A549 (cell line): ENCODE measurements around the gene PINK1. TPM values are rescaled to one million over a fixed set of nuclear protein-coding genes. Genes with fewer than 3 reads are reported as not detected.

ENCODE experiments used
- ATAC-seq, 2 experiments: fragments of 200-7000 bp in 1 of 2; fragments of >200 bp in 1 of 2; cut with Nextera tagmentation in 1 of 2; cut with Tn5 transposase in 1 of 2; 3 replicates each; pipeline versions ENCODE4 v1.8.0 to v1.9.1; 2018 to 2020; ENCODE audit warnings: mild to moderate bottlenecking in 1 of 2, moderate library complexity in 1 of 2
- CTCF ChIA-PET: fragments of 300-600 bp; sonication (Branson Sonifier 250); formaldehyde crosslinking; extraction: SDS; loops from one replicate; lab custom pipeline; 2021; ENCODE audit warnings: antibody characterized with exemption, inconsistent platforms; lab: Yijun Ruan, JAX
- POLR2A ChIA-PET: fragments of 350-600 bp; formaldehyde crosslinking; extraction: SDS; loops from one replicate; lab custom pipeline; 2021; ENCODE audit warnings: antibody characterized with exemption, inconsistent platforms; lab: Yijun Ruan, JAX
- DNase-seq, 2 experiments: peaks; one replicate each; pipeline versions ENCODE4 v3.0.0 to v3.0.0-alpha.2; 2011 to 2016; ENCODE audit warnings: low read depth in 1 of 2, low spot score in 1 of 2
- FAIRE-seq: peaks from 2 replicates; lab custom pipeline; 2011; peaks lifted over from hg19 to GRCh38; lab: Jason Lieb, UNC
- H3K27ac ChIP-seq, 2 experiments: fragments of >200 bp; sonication (Bioruptor Twin); formaldehyde crosslinking; 3 replicates each; pipeline ENCODE4 v1.5.1; 2016 to 2017
- H3K4me1 ChIP-seq: fragments of >200 bp; sonication (Bioruptor Twin); formaldehyde crosslinking; 3 replicates; pipeline ENCODE4 v1.6.1; 2016
- H3K4me2 ChIP-seq: fragments of >200 bp; sonication (Bioruptor Twin); formaldehyde crosslinking; 3 replicates; pipeline ENCODE4 v1.6.1; 2016
- H3K4me3 ChIP-seq: fragments of >200 bp; sonication (Bioruptor Twin); formaldehyde crosslinking; 3 replicates; pipeline ENCODE4 v1.5.1; 2016
- H3K9me3 ChIP-seq: fragments of >200 bp; sonication (Bioruptor Twin); formaldehyde crosslinking; 3 replicates; pipeline ENCODE4 v1.6.1; 2016
- BCL3 ChIP-seq: fragments of >200 bp; sonication (Bioruptor Twin); formaldehyde crosslinking; IDR thresholded peaks from 3 replicates; pipeline ENCODE4 v1.6.1; 2016
- BHLHE40 ChIP-seq: IDR thresholded peaks from 2 replicates; pipeline ENCODE4 v1.6.1; 2012; ENCODE audit warnings: low read depth, low read length, inconsistent platforms
- CEBPB ChIP-seq, 2 experiments: fragments of >200 bp in 1 of 2; sonication (Bioruptor Twin) in 1 of 2; formaldehyde crosslinking in 1 of 2; IDR thresholded peaks; 2 replicates each; pipeline ENCODE4 v1.6.1; 2012 to 2016
- FOXS1 ChIP-seq: fragments of 250-450 bp; sonication (Bioruptor Pico); IDR thresholded peaks from 2 replicates; pipeline ENCODE4 v1.5.0; 2020; ENCODE audit warnings: mild to moderate bottlenecking, moderate library complexity
- HMGXB4 ChIP-seq: fragments of 250-450 bp; sonication (Bioruptor Pico); IDR thresholded peaks from 2 replicates; pipeline ENCODE4 v1.5.0; 2021; ENCODE audit warnings: mild to moderate bottlenecking, moderate library complexity, borderline replicate concordance
- HOXB5 ChIP-seq: fragments of 250-450 bp; sonication (Bioruptor Pico); IDR thresholded peaks from 2 replicates; pipeline ENCODE4 v1.5.0; 2020; ENCODE audit warnings: mild to moderate bottlenecking, moderate library complexity
- KDM5A ChIP-seq: fragments of 200-600 bp; sonication (generic); IDR thresholded peaks from 2 replicates; pipeline ENCODE4 v1.6.1; 2016; ENCODE audit warnings: antibody characterized with exemption, mild to moderate bottlenecking
- NFE2L2 ChIP-seq: fragments of 150-350 bp; conservative IDR thresholded peaks from 2 replicates; pipeline ENCODE4 v1.6.1; 2014; ENCODE audit warnings: low read length
- PHF8 ChIP-seq: fragments of 200-600 bp; sonication (generic); IDR thresholded peaks from 2 replicates; pipeline ENCODE4 v1.6.1; 2016; ENCODE audit warnings: low read depth, mild to moderate bottlenecking, antibody characterized with exemption, moderate library complexity, borderline replicate concordance
- POLR2A ChIP-seq: IDR thresholded peaks from 2 replicates; pipeline ENCODE4 v1.6.1; 2012; ENCODE audit warnings: mild to moderate bottlenecking, low read length
- POLR2AphosphoS2 ChIP-seq: conservative IDR thresholded peaks from 2 replicates; pipeline ENCODE4 v1.6.1; 2012; ENCODE audit warnings: low read length, improper control_type of control experiment, inconsistent platforms
- RAD21 ChIP-seq, 2 experiments: fragments of >200 bp in 1 of 2; sonication (Bioruptor Twin) in 1 of 2; formaldehyde crosslinking in 1 of 2; IDR thresholded peaks in 1 of 2; conservative IDR thresholded peaks in 1 of 2; 2 replicates in 1 of 2; 3 replicates in 1 of 2; pipeline ENCODE4 v1.6.1; 2012 to 2018; ENCODE audit warnings: inconsistent platforms in 1 of 2
- RARB ChIP-seq: fragments of 250-450 bp; sonication (Bioruptor Pico); IDR thresholded peaks from 2 replicates; pipeline ENCODE4 v1.8.0; 2021; ENCODE audit warnings: mild to moderate bottlenecking, moderate library complexity
- RCOR1 ChIP-seq: fragments of 150-350 bp; IDR thresholded peaks from 2 replicates; pipeline ENCODE4 v1.6.1; 2014; ENCODE audit warnings: antibody characterized with exemption, low read length, low read depth
- RNF2 ChIP-seq: fragments of 200-600 bp; sonication (generic); IDR thresholded peaks from 2 replicates; pipeline ENCODE4 v1.6.1; 2016; ENCODE audit warnings: low read depth, mild to moderate bottlenecking, antibody characterized with exemption, moderate library complexity, borderline replicate concordance
- SMC3 ChIP-seq: fragments of >200 bp; sonication (Bioruptor Twin); formaldehyde crosslinking; IDR thresholded peaks from 3 replicates; pipeline ENCODE4 v1.6.1; 2018; ENCODE audit warnings: inconsistent platforms
- TFCP2L1 ChIP-seq: fragments of 250-450 bp; sonication (Bioruptor Pico); IDR thresholded peaks from 2 replicates; pipeline ENCODE4 v1.5.0; 2021; ENCODE audit warnings: mild to moderate bottlenecking
- TP53 ChIP-seq: fragments of 250-450 bp; sonication (Bioruptor Pico); IDR thresholded peaks from 2 replicates; pipeline ENCODE4 v1.5.0; 2021; ENCODE audit warnings: mild to moderate bottlenecking, moderate library complexity
- ZC3H11A ChIP-seq: fragments of 450-650 bp; IDR thresholded peaks from 2 replicates; pipeline ENCODE4 v1.6.1; 2014; ENCODE audit warnings: antibody characterized with exemption, mild to moderate bottlenecking
- WGBS: methylation state at CpG from one replicate; pipeline ENCODE4 v1.1.6; 2017; ENCODE audit errors: missing lambda C conversion rate; 5-methylcytosine and 5-hydroxymethylcytosine counted together
- polyA plus RNA-seq, 4 experiments: library from polyadenylated mRNA; depleted of rRNA in 3 of 4; stranded (reverse); fragments of >200 nt; fragmentation: RNase III in 1 of 4; extraction: RNeasy Plus Mini Kit Qiagen cat#74134 plus additional on column Dnase treatment in 1 of 4; gene quantifications; 2 replicates in 3 of 4; 3 replicates in 1 of 4; pipeline ENCODE4 v1.2.3, GENCODE V29; 2011 to 2017
- TF ChIP-seq, protein P1 (sequence below): IDR thresholded peaks from 2 replicates; pipeline ENCODE4 v1.6.1; 2012
- TF ChIP-seq, protein P2 (sequence below): fragments of 200-600 bp; sonication (generic); IDR thresholded peaks from 2 replicates; pipeline ENCODE4 v1.6.1; 2016; ENCODE audit warnings: antibody characterized with exemption, mild to moderate bottlenecking, moderate library complexity
- TF ChIP-seq, protein P3 (sequence below): IDR thresholded peaks from 2 replicates; pipeline ENCODE4 v1.6.1; 2012; ENCODE audit warnings: low read depth, borderline replicate concordance
- TF ChIP-seq, protein P4 (sequence below): fragments of 150-350 bp; IDR thresholded peaks from 2 replicates; pipeline ENCODE4 v1.6.1; 2014; ENCODE audit warnings: low read depth, mild to moderate bottlenecking, low read length

Gene PINK1
- polyA plus RNA-seq, 2 of the 4 experiments (the other 2 are of a cell fraction): 18.9 to 51.4 TPM

DNA sequence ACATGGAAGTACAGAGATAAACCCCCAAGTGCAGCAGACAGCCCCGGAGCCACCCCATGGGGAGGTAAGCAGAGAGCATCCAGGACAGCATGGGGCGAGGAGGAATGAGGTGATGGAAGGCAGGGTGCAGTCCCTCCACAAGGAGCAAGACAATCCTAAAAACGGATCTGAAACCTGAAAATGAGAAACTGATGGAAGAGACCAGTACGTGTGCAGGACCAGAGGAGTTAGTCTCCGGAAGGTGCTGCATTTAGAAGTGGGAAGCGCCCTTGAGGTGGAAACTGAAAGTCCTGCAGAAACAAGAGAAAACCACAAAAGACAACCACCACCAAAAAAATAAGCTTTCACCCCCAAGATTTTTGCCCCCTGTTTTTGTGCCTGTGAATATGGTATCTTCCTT is 45.3 kb downstream of the PINK1 start:
- no peak for ATAC-seq
- Histone ChIP-seq H3K4me2 (no peak overlapping the region), H3K27ac (no peak overlapping the region), H3K4me1 (no peaks in the 10 kb centered on the region)
- FAIRE-seq: no peak
- no peak for DNase-seq
- CTCF ChIA-PET: no interaction called here
- WGBS: 73% methylated on average over 6 of the region's 6 CpGs
- TF ChIP-seq KDM5A (no peak), CEBPB (IDR thresholded peaks at IDR 0.05) (no peak), RARB (no peak), BCL3 (no peak)
- TF ChIP-seq, protein P1, sequence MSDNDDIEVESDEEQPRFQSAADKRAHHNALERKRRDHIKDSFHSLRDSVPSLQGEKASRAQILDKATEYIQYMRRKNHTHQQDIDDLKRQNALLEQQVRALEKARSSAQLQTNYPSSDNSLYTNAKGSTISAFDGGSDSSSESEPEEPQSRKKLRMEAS: no peak
- TF ChIP-seq, protein P2, sequence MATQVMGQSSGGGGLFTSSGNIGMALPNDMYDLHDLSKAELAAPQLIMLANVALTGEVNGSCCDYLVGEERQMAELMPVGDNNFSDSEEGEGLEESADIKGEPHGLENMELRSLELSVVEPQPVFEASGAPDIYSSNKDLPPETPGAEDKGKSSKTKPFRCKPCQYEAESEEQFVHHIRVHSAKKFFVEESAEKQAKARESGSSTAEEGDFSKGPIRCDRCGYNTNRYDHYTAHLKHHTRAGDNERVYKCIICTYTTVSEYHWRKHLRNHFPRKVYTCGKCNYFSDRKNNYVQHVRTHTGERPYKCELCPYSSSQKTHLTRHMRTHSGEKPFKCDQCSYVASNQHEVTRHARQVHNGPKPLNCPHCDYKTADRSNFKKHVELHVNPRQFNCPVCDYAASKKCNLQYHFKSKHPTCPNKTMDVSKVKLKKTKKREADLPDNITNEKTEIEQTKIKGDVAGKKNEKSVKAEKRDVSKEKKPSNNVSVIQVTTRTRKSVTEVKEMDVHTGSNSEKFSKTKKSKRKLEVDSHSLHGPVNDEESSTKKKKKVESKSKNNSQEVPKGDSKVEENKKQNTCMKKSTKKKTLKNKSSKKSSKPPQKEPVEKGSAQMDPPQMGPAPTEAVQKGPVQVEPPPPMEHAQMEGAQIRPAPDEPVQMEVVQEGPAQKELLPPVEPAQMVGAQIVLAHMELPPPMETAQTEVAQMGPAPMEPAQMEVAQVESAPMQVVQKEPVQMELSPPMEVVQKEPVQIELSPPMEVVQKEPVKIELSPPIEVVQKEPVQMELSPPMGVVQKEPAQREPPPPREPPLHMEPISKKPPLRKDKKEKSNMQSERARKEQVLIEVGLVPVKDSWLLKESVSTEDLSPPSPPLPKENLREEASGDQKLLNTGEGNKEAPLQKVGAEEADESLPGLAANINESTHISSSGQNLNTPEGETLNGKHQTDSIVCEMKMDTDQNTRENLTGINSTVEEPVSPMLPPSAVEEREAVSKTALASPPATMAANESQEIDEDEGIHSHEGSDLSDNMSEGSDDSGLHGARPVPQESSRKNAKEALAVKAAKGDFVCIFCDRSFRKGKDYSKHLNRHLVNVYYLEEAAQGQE: no peak
- TF ChIP-seq, all 56 proteins: peak for 0
- H3K9me3 ChIP-seq: no peaks in the 10 kb centered on the region
- no peak overlapping the region for H3K4me3 ChIP-seq
- POLR2A ChIA-PET: no interaction called here

GRCh38 chr1:20680269-20680668 is 47.0 kb downstream of the PINK1 start:
- CTCF ChIA-PET: interaction anchor here (0.6 to 1.9 kb wide), 2 partner anchors 12 to 936 kb away, joined by 3 to 5 read pairs; no protein-coding TSS in a partner anchor

DNA sequence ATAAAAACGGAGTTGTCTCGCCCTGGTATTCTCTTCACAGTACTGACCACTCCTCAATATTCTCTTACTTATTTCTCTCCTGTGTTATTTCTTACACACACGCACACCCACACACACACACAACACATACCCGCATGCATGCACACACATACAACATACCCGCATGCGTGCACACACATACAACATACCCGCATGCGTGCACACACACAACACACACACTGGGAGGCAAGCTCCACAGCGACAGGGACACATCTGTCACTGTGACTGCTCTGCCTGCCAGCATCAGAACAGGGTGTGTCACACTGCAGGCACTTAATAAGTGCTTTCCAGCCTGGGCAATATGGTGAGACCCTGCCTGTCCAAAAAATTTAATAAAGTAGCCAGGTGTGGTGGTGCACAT is 48.7 kb downstream of the PINK1 start:
- 85% methylated on average over 9 of the region's 9 CpGs for WGBS
- ChIA-PET CTCF (interaction anchor here (1.3 to 1.9 kb wide), 2 partner anchors 10 to 15 kb away, joined by 3 to 5 read pairs; no protein-coding TSS in a partner anchor), POLR2A (no interaction called here)
- Histone ChIP-seq H3K4me2 (no peak overlapping the region), H3K9me3 (no peaks in the 10 kb centered on the region), H3K27ac (no peak overlapping the region), H3K4me3 (no peak overlapping the region), H3K4me1 (no peaks in the 10 kb centered on the region)
- no peak for ATAC-seq
- no peak for DNase-seq
- FAIRE-seq: no peak
- TF ChIP-seq RNF2 (no peak), SMC3 (no peak), PHF8 (no peak), ZC3H11A (no peak), BHLHE40 (no peak), POLR2AphosphoS2 (no peak), HMGXB4 (CRISPR knock-in tag) (no peak), FOXS1 (CRISPR knock-in tag) (no peak), TP53 (no peak), POLR2A (no peak), NFE2L2 (no peak), RARB (no peak), RCOR1 (no peak), RAD21 (conservative IDR thresholded peaks at IDR 0.05 in 1 of 2, IDR thresholded peaks at IDR 0.05 in 1 of 2) (no peak), TFCP2L1 (CRISPR knock-in tag) (no peak)
- TF ChIP-seq, protein P3, sequence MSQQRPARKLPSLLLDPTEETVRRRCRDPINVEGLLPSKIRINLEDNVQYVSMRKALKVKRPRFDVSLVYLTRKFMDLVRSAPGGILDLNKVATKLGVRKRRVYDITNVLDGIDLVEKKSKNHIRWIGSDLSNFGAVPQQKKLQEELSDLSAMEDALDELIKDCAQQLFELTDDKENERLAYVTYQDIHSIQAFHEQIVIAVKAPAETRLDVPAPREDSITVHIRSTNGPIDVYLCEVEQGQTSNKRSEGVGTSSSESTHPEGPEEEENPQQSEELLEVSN: no peak
- TF ChIP-seq, protein P4, sequence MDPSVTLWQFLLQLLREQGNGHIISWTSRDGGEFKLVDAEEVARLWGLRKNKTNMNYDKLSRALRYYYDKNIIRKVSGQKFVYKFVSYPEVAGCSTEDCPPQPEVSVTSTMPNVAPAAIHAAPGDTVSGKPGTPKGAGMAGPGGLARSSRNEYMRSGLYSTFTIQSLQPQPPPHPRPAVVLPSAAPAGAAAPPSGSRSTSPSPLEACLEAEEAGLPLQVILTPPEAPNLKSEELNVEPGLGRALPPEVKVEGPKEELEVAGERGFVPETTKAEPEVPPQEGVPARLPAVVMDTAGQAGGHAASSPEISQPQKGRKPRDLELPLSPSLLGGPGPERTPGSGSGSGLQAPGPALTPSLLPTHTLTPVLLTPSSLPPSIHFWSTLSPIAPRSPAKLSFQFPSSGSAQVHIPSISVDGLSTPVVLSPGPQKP: no peak

More at GRCh38 chr1:20680269-20680668, 47.0 kb downstream of the PINK1 start:
- no peak overlapping the region for H3K4me3 ChIP-seq
- no peak for TF ChIP-seq HOXB5 (CRISPR knock-in tag)
- H3K27ac ChIP-seq: no peak overlapping the region
- FAIRE-seq: no peak
- no peaks in the 10 kb centered on the region for H3K4me1 ChIP-seq
- no peaks in the 10 kb centered on the region for H3K9me3 ChIP-seq
- no peak overlapping the region for H3K4me2 ChIP-seq
- no peak for ATAC-seq
- DNase-seq: no peak
- 73% methylated on average over 5 of the region's 5 CpGs for WGBS
- POLR2A ChIA-PET: no interaction called here
